K562 (cell line): ENCODE results near the gene TTC13. TPM values are rescaled to one million over a fixed set of nuclear protein-coding genes. Genes with fewer than 3 reads are reported as not detected.

ENCODE experiments used
- BACH1 ChIP-seq: fragments of 200-800 bp; sonication (Bioruptor generic); IDR thresholded peaks from 2 replicates; pipeline ENCODE4 v1.6.1; 2016; ENCODE audit warnings: missing genetic modification characterization, missing compliant biosample characterization
- CC2D1A ChIP-seq: fragments of 450-650 bp; IDR thresholded peaks from 2 replicates; pipeline ENCODE4 v1.6.1; 2017; ENCODE audit warnings: mild to moderate bottlenecking
- CEBPG ChIP-seq, 3 experiments: fragments of 200-800 bp in 1 of 3; sonication (Bioruptor generic) in 1 of 3; sonication (generic) in 1 of 3; formaldehyde crosslinking in 1 of 3; IDR thresholded peaks in 2 of 3; conservative IDR thresholded peaks in 1 of 3; 2 replicates each; pipeline versions ENCODE4 v1.6.1 to v1.8.0; 2016 to 2022; ENCODE audit warnings: missing compliant biosample characterization in 2 of 3, missing genetic modification characterization in 2 of 3, mild to moderate bottlenecking in 1 of 3, missing genetic modification reagents in 1 of 3
- CTCF ChIP-seq, 3 experiments: IDR thresholded peaks in 2 of 3; conservative IDR thresholded peaks in 1 of 3; 2 replicates each; pipeline ENCODE4 v1.5.1; 2011 to 2012; ENCODE audit warnings: low read length in 3 of 3, mild to moderate bottlenecking in 3 of 3, control low read depth in 2 of 3, improper control_type of control experiment in 1 of 3, inconsistent platforms in 1 of 3, low read depth in 1 of 3, mixed read lengths in 1 of 3, moderate library complexity in 1 of 3; ENCODE audit not compliant: insufficient read depth in 2 of 3
- DIDO1 ChIP-seq: fragments of 450-650 bp; IDR thresholded peaks from 2 replicates; pipeline ENCODE4 v1.6.1; 2016; ENCODE audit warnings: low read depth, missing biosample characterization, missing genetic modification characterization
- EGR1 ChIP-seq: fragments of 450-650 bp; conservative IDR thresholded peaks from 2 replicates; pipeline ENCODE4 v1.6.1; 2017; ENCODE audit warnings: mild to moderate bottlenecking
- GATAD2B ChIP-seq: fragments of 450-650 bp; IDR thresholded peaks from 2 replicates; pipeline ENCODE4 v1.6.1; 2017; ENCODE audit warnings: mild to moderate bottlenecking, borderline replicate concordance
- HDGF ChIP-seq: fragments of 450-650 bp; IDR thresholded peaks from 2 replicates; pipeline ENCODE4 v1.6.1; 2016
- HNRNPUL1 ChIP-seq: fragments of 200-400 bp; formaldehyde crosslinking; IDR thresholded peaks from 2 replicates; pipeline ENCODE4 v1.6.1; 2017; ENCODE audit warnings: low read length
- LARP7 ChIP-seq: fragments of 450-650 bp; IDR thresholded peaks from 2 replicates; pipeline ENCODE4 v1.6.1; 2016
- MTA1 ChIP-seq: fragments of 450-650 bp; IDR thresholded peaks from 2 replicates; pipeline ENCODE4 v1.6.1; 2017; ENCODE audit warnings: borderline replicate concordance
- NR4A1 ChIP-seq, 2 experiments: fragments of 250-450 bp in 1 of 2; fragments of 450-650 bp in 1 of 2; sonication (Bioruptor Pico) in 1 of 2; IDR thresholded peaks; 2 replicates each; pipeline versions ENCODE4 v1.4.0 to v1.6.1; 2016 to 2020; ENCODE audit warnings: mild to moderate bottlenecking in 2 of 2, missing compliant biosample characterization in 1 of 2, missing genetic modification characterization in 1 of 2, moderate library complexity in 1 of 2
- RFX1 ChIP-seq: fragments of 450-650 bp; IDR thresholded peaks from 2 replicates; pipeline ENCODE4 v1.6.1; 2016; ENCODE audit warnings: mild to moderate bottlenecking, moderate library complexity
- STAT5A ChIP-seq: IDR thresholded peaks from 2 replicates; pipeline ENCODE4 v1.6.1; 2012; ENCODE audit warnings: low read length, inconsistent platforms, borderline replicate concordance
- TAF7 ChIP-seq: fragments of 450-650 bp; IDR thresholded peaks from 2 replicates; pipeline ENCODE4 v1.6.1; 2016; ENCODE audit warnings: missing genetic modification characterization, missing compliant biosample characterization
- TBP ChIP-seq: optimal IDR thresholded peaks from 2 replicates; pipeline ENCODE3; 2011; ENCODE audit warnings: low read depth, low read length, improper control_type of control experiment
- ZNF766 ChIP-seq: fragments of 200-800 bp; sonication (Bioruptor generic); conservative IDR thresholded peaks from 2 replicates; pipeline ENCODE4 v1.6.1; 2016; ENCODE audit warnings: missing genetic modification characterization, missing compliant biosample characterization
- polyA plus RNA-seq, 8 experiments: library from polyadenylated mRNA; depleted of rRNA in 4 of 8; stranded (reverse) in 5 of 8; unstranded in 3 of 8; fragments of >200 nt; fragmentation: Nextera tagmentation in 2 of 8; fragmentation: Illumina TruSeq in 1 of 8; extraction: Ambion mirVana in 2 of 8; extraction: Trizol in 1 of 8; gene quantifications; 2 replicates each; pipeline versions ENCODE4 v1.2.1 to v1.2.3, GENCODE V29; 2011 to 2014; ENCODE audit warnings: inconsistent platforms in 1 of 8, missing spikeins in 1 of 8
- total RNA-seq, 7 experiments: library from RNA; depleted of rRNA in 6 of 7; stranded (reverse); fragments of >200 nt in 6 of 7; fragmentation: Illumina TruSeq in 2 of 7; extraction: Trizol in 2 of 7; gene quantifications; 2 replicates each; pipeline versions ENCODE4 v1.2.1 to v1.2.3, GENCODE V29; 2011 to 2021; ENCODE audit warnings: low replicate concordance in 1 of 7
- TF ChIP-seq, protein P1 (sequence below): fragments of 450-650 bp; formaldehyde crosslinking; IDR thresholded peaks from 2 replicates; pipeline ENCODE4 v1.4.0; 2022; ENCODE audit warnings: missing genetic modification characterization

Gene TTC13
- total and polyA plus RNA-seq, 9 of the 15 experiments (the other 6 are each of a cell fraction or from before 2014, with no cell fraction given): 1.7 to 13.8 (median 9.6) TPM

GRCh38 chr1:231000639-231001038 lies 22.0 kb upstream of the TTC13 start (continued):
- TF ChIP-seq BACH1 (tag) (no peak), DIDO1 (no peak), TBP (no peak), TAF7 (no peak), NR4A1 (CRISPR knock-in tag; IDR thresholded peaks at IDR 0.05) (no peak), NR4A1 (tag; IDR thresholded peaks at IDR 0.05) (no peak), MTA1 (no peak), EGR1 (no peak), ZNF766 (CRISPR knock-in tag) (no peak), CEBPG (CRISPR knock-in tag; IDR thresholded peaks at IDR 0.05) (no peak), CEBPG (tag; conservative IDR thresholded peaks at IDR 0.05 in 1 of 2, IDR thresholded peaks at IDR 0.05 in 1 of 2) (no peak), RFX1 (no peak), LARP7 (no peak), CTCF (IDR thresholded peaks at IDR 0.05 in 2 of 3, conservative IDR thresholded peaks at IDR 0.05 in 1 of 3; ENCODE audit: insufficient read depth in 2 of 3, low read depth in 1 of 3, low read length in 3 of 3) (0 out of 6 replicates have a peak, but pooled peaks of 1 of the 3 experiments have one; percentile 0), HNRNPUL1 (no peak), STAT5A (no peak), CC2D1A (no peak), HDGF (no peak), GATAD2B (no peak)
- TF ChIP-seq, protein P1, sequence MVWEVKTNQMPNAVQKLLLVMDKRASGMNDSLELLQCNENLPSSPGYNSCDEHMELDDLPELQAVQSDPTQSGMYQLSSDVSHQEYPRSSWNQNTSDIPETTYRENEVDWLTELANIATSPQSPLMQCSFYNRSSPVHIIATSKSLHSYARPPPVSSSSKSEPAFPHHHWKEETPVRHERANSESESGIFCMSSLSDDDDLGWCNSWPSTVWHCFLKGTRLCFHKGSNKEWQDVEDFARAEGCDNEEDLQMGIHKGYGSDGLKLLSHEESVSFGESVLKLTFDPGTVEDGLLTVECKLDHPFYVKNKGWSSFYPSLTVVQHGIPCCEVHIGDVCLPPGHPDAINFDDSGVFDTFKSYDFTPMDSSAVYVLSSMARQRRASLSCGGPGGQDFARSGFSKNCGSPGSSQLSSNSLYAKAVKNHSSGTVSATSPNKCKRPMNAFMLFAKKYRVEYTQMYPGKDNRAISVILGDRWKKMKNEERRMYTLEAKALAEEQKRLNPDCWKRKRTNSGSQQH (CRISPR knock-in tag): 0 out of 2 replicates have a peak, but pooled peaks have one; percentile 30
- TF ChIP-seq, all 486 proteins: peak for 5
